NB4 (cell line): ENCODE results near the gene ADRM1.

Experiments
- CTCF ChIP-seq: IDR thresholded peaks from one replicate; pipeline ENCODE4 v1.5.1; 2012; ENCODE audit warnings: low read depth, low read length
- MAX ChIP-seq: IDR thresholded peaks from 2 replicates; pipeline ENCODE4 v1.6.1; 2011; ENCODE audit warnings: low read depth, low read length
- POLR2A ChIP-seq: IDR thresholded peaks from 2 replicates; pipeline ENCODE4 v1.6.1; 2011; ENCODE audit warnings: mild to moderate bottlenecking; ENCODE audit not compliant: insufficient read length; ENCODE audit errors: extremely low read depth

GRCh38 chr20:62318400-62319345 is 15.9 kb downstream of the ADRM1 start:
- TF ChIP-seq POLR2A = no peak
- no peak for TF ChIP-seq CTCF
- no peak for TF ChIP-seq MAX
